CD4-positive, alpha-beta T cell (primary cell): ENCODE data around the gene RAP1A. TPM values are rescaled to one million over a fixed set of nuclear protein-coding genes. Genes with fewer than 3 reads are reported as not detected.

Experiments
- ATAC-seq: fragments of 200-7000 bp; cut with Tn5 transposase; one replicate; pipeline ENCODE4 v1.10.0; 2022; ENCODE audit warnings: mild to moderate bottlenecking; ENCODE audit not compliant: poor library complexity
- CTCF ChIA-PET: fragments of 350-600 bp; sonication (Branson Sonifier 250); formaldehyde crosslinking; loops from one replicate; lab custom pipeline; 2021; ENCODE audit warnings: antibody characterized with exemption, inconsistent platforms; lab: Charles Lee
- POLR2A ChIA-PET: fragments of 350-600 bp; sonication (Branson Sonifier 250); formaldehyde crosslinking; loops from one replicate; lab custom pipeline; 2021; ENCODE audit warnings: antibody characterized with exemption, inconsistent platforms; lab: Charles Lee
- DNase-seq, 14 experiments: peaks; one replicate each; pipeline ENCODE4 v3.0.0-alpha.2; 2013 to 2020; ENCODE audit warnings: mixed read lengths in 2 of 14
- H3K27ac ChIP-seq, 2 donors: one replicate each; pipeline versions ENCODE4 v1.5.1 to v1.7.0; 2013; ENCODE audit warnings: low read length in 2 of 2, low read depth in 1 of 2, mild to moderate bottlenecking in 1 of 2
- H3K27me3 ChIP-seq, 2 experiments: 1 replicate in 1 of 2; 2 replicates in 1 of 2; pipeline versions ENCODE4 v1.6.1 to v1.7.0; 2013; ENCODE audit warnings: low read length in 2 of 2, control low read depth in 1 of 2, mild to moderate bottlenecking in 1 of 2, moderate library complexity in 1 of 2; ENCODE audit not compliant: insufficient read depth in 2 of 2, control insufficient read depth in 1 of 2
- H3K36me3 ChIP-seq: one replicate; pipeline ENCODE4 v1.6.1; 2013; ENCODE audit warnings: low read length, control low read depth; ENCODE audit not compliant: insufficient read depth
- H3K4me1 ChIP-seq: one replicate; pipeline ENCODE4 v1.6.1; 2013; ENCODE audit warnings: low read length, control low read depth; ENCODE audit not compliant: insufficient read depth
- H3K4me3 ChIP-seq: one replicate; pipeline ENCODE4 v1.5.1; 2013; ENCODE audit warnings: mild to moderate bottlenecking, low read length, moderate library complexity
- H3K9me3 ChIP-seq, 2 experiments: 1 replicate in 1 of 2; 2 replicates in 1 of 2; pipeline versions ENCODE4 v1.6.1 to v1.7.0; 2013; ENCODE audit warnings: low read length in 2 of 2, mild to moderate bottlenecking in 2 of 2, control low read depth in 1 of 2, moderate library complexity in 1 of 2; ENCODE audit not compliant: control insufficient read depth in 1 of 2, insufficient read depth in 1 of 2
- H3K27ac Mint-ChIP-seq: one replicate; pipeline ENCODE4 v1.8.0; 2020; ENCODE audit warnings: mixed read lengths
- H3K27me3 Mint-ChIP-seq: one replicate; pipeline ENCODE4 v1.8.0; 2021; ENCODE audit warnings: mixed read lengths
- H3K36me3 Mint-ChIP-seq: one replicate; pipeline ENCODE4 v1.8.0; 2021; ENCODE audit warnings: low read depth, mixed read lengths
- H3K4me1 Mint-ChIP-seq: one replicate; pipeline ENCODE4 v1.8.0; 2021; ENCODE audit warnings: low read depth, mixed read lengths
- H3K4me3 Mint-ChIP-seq: one replicate; pipeline ENCODE4 v1.8.0; 2020; ENCODE audit warnings: mild to moderate bottlenecking, mixed read lengths
- H3K9me3 Mint-ChIP-seq: one replicate; pipeline ENCODE4 v1.8.0; 2020; ENCODE audit warnings: mixed read lengths
- CTCF ChIP-seq: fragments of 200-600 bp; IDR thresholded peaks from one replicate; pipeline ENCODE4 v1.8.0; 2022; ENCODE audit warnings: antibody characterized with exemption, mild to moderate bottlenecking
- intact Hi-C, 2 experiments: fragments of 100-400 bp; cut with DNase I in 1 of 2; cut with micrococcal nuclease in 1 of 2; formaldehyde crosslinking; loops; one replicate each; pipeline versions ENCODE4 v1.15.1 to v1.9.0; 2023 to 2025; cut with DNase I, micrococcal nuclease
- total RNA-seq, 174 experiments: library from RNA in 2 of 174; stranded (reverse) in 2 of 174; gene quantifications; one replicate each; pipeline ENCODE4 v1.2.3 and lab custom pipeline; 2021 to 2026

Gene RAP1A
- total RNA-seq, 2 experiments from 2014 or later, result 63.8 to 67.1 TPM

- Histone ChIP-seq H3K9me3 (no peaks in the 10 kb centered on the region), H3K27ac (no peak overlapping the region), H3K27me3 (no peaks in the 10 kb centered on the region), H3K4me1 (peaks cover 14% of the 10 kb centered on the region), H3K4me3 (no peak overlapping the region), H3K36me3 (peaks cover 8% of the 10 kb centered on the region)
- Mint-ChIP-seq H3K9me3 (no peaks in the 10 kb centered on the region), H3K27ac (no peak overlapping the region), H3K4me1 (peaks cover 37% of the 10 kb centered on the region), H3K27me3 (no peaks in the 10 kb centered on the region), H3K36me3 (peaks cover 15% of the 10 kb centered on the region), H3K4me3 (no peak overlapping the region)
- no peak for DNase-seq
- no peak for ATAC-seq
- no peak for TF ChIP-seq CTCF
- ChIA-PET CTCF (interaction anchor here (0.7 kb wide), 1 partner anchor 28 kb away, joined by 4 read pairs; no protein-coding TSS in a partner anchor), POLR2A (no interaction called here)
- intact Hi-C loops, result no loop called here
Observed at GRCh38 chr1:111719135-111719534, 99.5 kb downstream of the RAP1A start.

GRCh38 chr1:111719674-111720132, 100.1 kb downstream of the RAP1A start:
- intact Hi-C loops, result no loop called here
- no peaks in the 10 kb centered on the region for H3K27me3 ChIP-seq
- TF ChIP-seq CTCF, result no peak
- ChIA-PET CTCF (interaction anchor here (0.7 kb wide), 1 partner anchor 28 kb away, joined by 4 read pairs; no protein-coding TSS in a partner anchor), POLR2A (no interaction called here)
- H3K36me3 Mint-ChIP-seq, result peaks cover 13% of the 10 kb centered on the region
- no peak overlapping the region for H3K4me3 ChIP-seq
- H3K27me3 Mint-ChIP-seq, result no peaks in the 10 kb centered on the region
- DNase-seq (no peak), ATAC-seq (no peak)
- peak overlapping the region; percentile 65 for H3K27ac Mint-ChIP-seq
- peaks cover 20% of the 10 kb centered on the region for H3K4me1 ChIP-seq
- H3K9me3 ChIP-seq, result no peaks in the 10 kb centered on the region
- H3K4me3 Mint-ChIP-seq, result no peak overlapping the region
- no peaks in the 10 kb centered on the region for H3K9me3 Mint-ChIP-seq
- H3K27ac ChIP-seq, result no peak overlapping the region
- peaks cover 39% of the 10 kb centered on the region for H3K4me1 Mint-ChIP-seq
- peaks cover 8% of the 10 kb centered on the region for H3K36me3 ChIP-seq

- Histone ChIP-seq H3K36me3 (peaks cover 8% of the 10 kb centered on the region), H3K9me3 (no peaks in the 10 kb centered on the region), H3K4me1 (peaks cover 21% of the 10 kb centered on the region), H3K27ac (no peak overlapping the region), H3K27me3 (no peaks in the 10 kb centered on the region), H3K4me3 (no peak overlapping the region)
- H3K27me3 Mint-ChIP-seq, result no peaks in the 10 kb centered on the region
- DNase-seq, result no peak
- intact Hi-C loops, result no loop called here
- ATAC-seq, result no peak
- POLR2A ChIA-PET, result interaction anchor here (0.7 kb wide), 1 partner anchor 218 kb away, joined by 4 read pairs; no protein-coding TSS in a partner anchor
- H3K9me3 Mint-ChIP-seq, result no peaks in the 10 kb centered on the region
- CTCF ChIA-PET, result no interaction called here
- TF ChIP-seq CTCF, result no peak
- H3K27ac Mint-ChIP-seq, result peak overlapping the region; percentile 65
- no peak overlapping the region for H3K4me3 Mint-ChIP-seq
- H3K36me3 Mint-ChIP-seq, result peaks cover 6% of the 10 kb centered on the region
- peaks cover 36% of the 10 kb centered on the region for H3K4me1 Mint-ChIP-seq
Observed at GRCh38 chr1:111720274-111720976, 100.8 kb downstream of the RAP1A start.
